ENCODE results near the gene CELF2.

The CELF2 gene

GRCh38 chr10:11206676-11207559, 189.2 kb downstream of the CELF2 start:
- no peak for DNase-seq

GRCh38 chr10:11207560-11207844, 189.8 kb downstream of the CELF2 start:
- DNase-seq = no peak

- no peak for DNase-seq
These were observed 190.6 kb downstream of the CELF2 start for GRCh38 chr10:11208243-11208642.

GRCh38 chr10:11208908-11209829, 191.5 kb downstream of the CELF2 start:
- no peak for DNase-seq

GRCh38 chr10:11209830-11210181, 192.1 kb downstream of the CELF2 start:
- no peak for DNase-seq

- DNase-seq = no peak
These were observed 192.7 kb downstream of the CELF2 start for GRCh38 chr10:11210211-11210922.

GRCh38 chr10:11212288-11213085, 194.8 kb downstream of the CELF2 start:
- DNase-seq = no peak

- no peak for DNase-seq
These were observed 195.5 kb downstream of the CELF2 start for GRCh38 chr10:11213137-11213536.

GRCh38 chr10:11214407-11214806, 196.7 kb downstream of the CELF2 start:
- DNase-seq = no peak

GRCh38 chr10:11215471-11215870, 197.8 kb downstream of the CELF2 start:
- DNase-seq = no peak

GRCh38 chr10:11217521-11217920, 199.8 kb downstream of the CELF2 start:
- no peak for DNase-seq

- no peak for DNase-seq
These were observed 200.7 kb downstream of the CELF2 start for GRCh38 chr10:11218395-11218794.

- no peak for DNase-seq
These were observed 201.8 kb downstream of the CELF2 start for GRCh38 chr10:11219431-11219830.

- no peak for DNase-seq
These were observed 205.4 kb downstream of the CELF2 start for GRCh38 chr10:11223081-11223480.

GRCh38 chr10:11223507-11224140, 206.0 kb downstream of the CELF2 start:
- DNase-seq = no peak

GRCh38 chr10:11224321-11224720, 206.6 kb downstream of the CELF2 start:
- DNase-seq = no peak

GRCh38 chr10:11224792-11225416, 207.2 kb downstream of the CELF2 start:
- DNase-seq = no peak

GRCh38 chr10:11225935-11226334, 208.3 kb downstream of the CELF2 start:
- DNase-seq = no peak

- no peak for DNase-seq
These were observed 209.4 kb downstream of the CELF2 start for GRCh38 chr10:11227103-11227502.

- no peak for DNase-seq
These were observed 212.2 kb downstream of the CELF2 start for GRCh38 chr10:11229893-11230292.

- no peak for DNase-seq
These were observed 213.0 kb downstream of the CELF2 start for GRCh38 chr10:11230498-11231167.

All from NCI-H1694 (cell line).